ENCODE results near the gene POTEH. TPM values are rescaled to one million over a fixed set of nuclear protein-coding genes. Genes with fewer than 3 reads are reported as not detected.
"Not testable (repeated sequence)": the region's sequence is repeated elsewhere in the genome, so short reads cannot be mapped to it uniquely, and the experiment has no call there.

Gene POTEH
- total and polyA plus RNA-seq, 10 of the 15 experiments (the other 5 are each of a cell fraction or from before 2014, with no cell fraction given): 0.05 to 1.9 (median 0.56) TPM; not detected in 3

GRCh38 chr22:15688090-15688489 is 1.7 kb upstream of the POTEH start:
- BruUV-seq (replicated peaks); H3K4me3 ChIP-seq; H3K9ac ChIP-seq (ENCODE audit: control insufficient read depth, insufficient read depth, low read length); POLR2A ChIA-PET; H3K27me3 ChIP-seq (replicated peaks in 1 of 2; ENCODE audit: control insufficient read depth in 2 of 2, insufficient read depth in 2 of 2, low read length in 1 of 2); ATAC-seq; FAIRE-seq; CTCF ChIA-PET; in situ Hi-C loops (cut with MboI); H3K36me3 ChIP-seq (ENCODE audit: control insufficient read depth in 2 of 2, insufficient read depth in 2 of 2, low read length in 1 of 2); DNase-seq (ENCODE audit: low read depth, low spot score); RAD21 ChIA-PET (ENCODE audit: unreplicated experiment); H3K4me1 ChIP-seq (ENCODE audit: control insufficient read depth, insufficient read depth, low read length); intact Hi-C loops (cut with micrococcal nuclease; ENCODE audit: unreplicated experiment); H3K79me2 ChIP-seq (ENCODE audit: control insufficient read depth, insufficient read depth, low read length); H4K20me1 ChIP-seq (ENCODE audit: control insufficient read depth, insufficient read depth); H3K4me2 ChIP-seq (ENCODE audit: control insufficient read depth, insufficient read depth); H3K9me3 ChIP-seq (replicated peaks; ENCODE audit: control insufficient read depth, insufficient read depth, low read length); H2AFZ ChIP-seq (ENCODE audit: control insufficient read depth, low read depth, low read length); H3K27ac ChIP-seq (ENCODE audit: control insufficient read depth, insufficient read depth); SMC1A ChIA-PET (ENCODE audit: uncharacterized antibody, unreplicated experiment): not testable (repeated sequence)
- WGBS (ENCODE audit: insufficient coverage, insufficient replicate concordance, low lambda C conversion rate, missing lambda C conversion rate): 56% methylated on average over 2 of the region's 2 CpGs

GRCh38 chr22:15689012-15689748 is 646 bp upstream of the POTEH start:
- POLR2A ChIA-PET; H3K79me2 ChIP-seq (ENCODE audit: control insufficient read depth, insufficient read depth, low read length); H3K27me3 ChIP-seq (replicated peaks in 1 of 2; ENCODE audit: control insufficient read depth in 2 of 2, insufficient read depth in 2 of 2, low read length in 1 of 2); CTCF ChIA-PET; in situ Hi-C loops (cut with MboI); H4K20me1 ChIP-seq (ENCODE audit: control insufficient read depth, insufficient read depth); ATAC-seq; RAD21 ChIA-PET (ENCODE audit: unreplicated experiment); H3K9me3 ChIP-seq (replicated peaks; ENCODE audit: control insufficient read depth, insufficient read depth, low read length); H3K4me2 ChIP-seq (ENCODE audit: control insufficient read depth, insufficient read depth); DNase-seq (ENCODE audit: low read depth, low spot score); FAIRE-seq; intact Hi-C loops (cut with micrococcal nuclease; ENCODE audit: unreplicated experiment); SMC1A ChIA-PET (ENCODE audit: uncharacterized antibody, unreplicated experiment); H2AFZ ChIP-seq (ENCODE audit: control insufficient read depth, low read depth, low read length); H3K4me3 ChIP-seq; H3K27ac ChIP-seq (ENCODE audit: control insufficient read depth, insufficient read depth); BruUV-seq (replicated peaks); H3K36me3 ChIP-seq (ENCODE audit: control insufficient read depth in 2 of 2, insufficient read depth in 2 of 2, low read length in 1 of 2); H3K4me1 ChIP-seq (ENCODE audit: control insufficient read depth, insufficient read depth, low read length); H3K9ac ChIP-seq (ENCODE audit: control insufficient read depth, insufficient read depth, low read length): not testable (repeated sequence)
- 88% methylated on average over 42 of the region's 77 CpGs for WGBS (ENCODE audit: insufficient coverage, insufficient replicate concordance, low lambda C conversion rate, missing lambda C conversion rate)

DNA sequence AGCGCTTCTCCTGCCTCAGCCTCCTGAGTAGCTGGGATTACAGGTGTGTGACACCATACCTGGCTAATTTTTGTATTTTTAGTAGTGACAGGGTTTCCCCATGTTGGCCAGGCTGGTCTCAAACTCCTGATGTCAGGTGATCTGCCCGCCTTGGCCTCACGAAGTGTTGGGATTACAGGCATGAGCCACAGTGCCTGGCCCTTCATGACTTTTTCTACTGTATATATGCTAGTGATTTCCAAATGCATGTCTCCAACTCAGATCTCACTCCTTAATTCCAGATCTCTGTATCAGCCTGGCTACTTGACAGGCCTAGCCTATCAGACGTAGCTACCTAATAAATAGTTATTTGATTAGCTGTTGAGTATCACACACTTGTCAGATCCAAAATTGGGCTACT is 23.8 kb downstream of the POTEH start:
- BruUV-seq (replicated peaks); H4K20me1 ChIP-seq (ENCODE audit: control insufficient read depth, insufficient read depth); POLR2A ChIA-PET; ATAC-seq; CTCF ChIA-PET; H3K36me3 ChIP-seq (ENCODE audit: control insufficient read depth in 2 of 2, insufficient read depth in 2 of 2, low read length in 1 of 2); FAIRE-seq; H3K4me2 ChIP-seq (ENCODE audit: control insufficient read depth, insufficient read depth); H3K9me3 ChIP-seq (replicated peaks; ENCODE audit: control insufficient read depth, insufficient read depth, low read length); DNase-seq (ENCODE audit: low read depth, low spot score); in situ Hi-C loops (cut with MboI); H3K79me2 ChIP-seq (ENCODE audit: control insufficient read depth, insufficient read depth, low read length); H3K27ac ChIP-seq (ENCODE audit: control insufficient read depth, insufficient read depth); H3K9ac ChIP-seq (ENCODE audit: control insufficient read depth, insufficient read depth, low read length); H2AFZ ChIP-seq (ENCODE audit: control insufficient read depth, low read depth, low read length); H3K4me3 ChIP-seq; intact Hi-C loops (cut with micrococcal nuclease; ENCODE audit: unreplicated experiment); H3K27me3 ChIP-seq (replicated peaks in 1 of 2; ENCODE audit: control insufficient read depth in 2 of 2, insufficient read depth in 2 of 2, low read length in 1 of 2); SMC1A ChIA-PET (ENCODE audit: uncharacterized antibody, unreplicated experiment); H3K4me1 ChIP-seq (ENCODE audit: control insufficient read depth, insufficient read depth, low read length); RAD21 ChIA-PET (ENCODE audit: unreplicated experiment): not testable (repeated sequence)
- 64% methylated on average over 2 of the region's 4 CpGs for WGBS (ENCODE audit: insufficient coverage, insufficient replicate concordance, low lambda C conversion rate, missing lambda C conversion rate)

- H3K79me2 ChIP-seq (ENCODE audit: control insufficient read depth, insufficient read depth, low read length); ATAC-seq; POLR2A ChIA-PET; H2AFZ ChIP-seq (ENCODE audit: control insufficient read depth, low read depth, low read length); in situ Hi-C loops (cut with MboI); H4K20me1 ChIP-seq (ENCODE audit: control insufficient read depth, insufficient read depth); H3K36me3 ChIP-seq (ENCODE audit: control insufficient read depth in 2 of 2, insufficient read depth in 2 of 2, low read length in 1 of 2); H3K4me2 ChIP-seq (ENCODE audit: control insufficient read depth, insufficient read depth); H3K27me3 ChIP-seq (replicated peaks in 1 of 2; ENCODE audit: control insufficient read depth in 2 of 2, insufficient read depth in 2 of 2, low read length in 1 of 2); DNase-seq (ENCODE audit: low read depth, low spot score); RAD21 ChIA-PET (ENCODE audit: unreplicated experiment); SMC1A ChIA-PET (ENCODE audit: uncharacterized antibody, unreplicated experiment); H3K27ac ChIP-seq (ENCODE audit: control insufficient read depth, insufficient read depth); intact Hi-C loops (cut with micrococcal nuclease; ENCODE audit: unreplicated experiment); FAIRE-seq; CTCF ChIA-PET; BruUV-seq (replicated peaks); H3K4me3 ChIP-seq; H3K9me3 ChIP-seq (replicated peaks; ENCODE audit: control insufficient read depth, insufficient read depth, low read length); H3K9ac ChIP-seq (ENCODE audit: control insufficient read depth, insufficient read depth, low read length); H3K4me1 ChIP-seq (ENCODE audit: control insufficient read depth, insufficient read depth, low read length): not testable (repeated sequence)
- 0% methylated on average over 2 of the region's 2 CpGs for WGBS (ENCODE audit: insufficient coverage, insufficient replicate concordance, low lambda C conversion rate, missing lambda C conversion rate)
Observed at GRCh38 chr22:15714125-15714524, 24.3 kb downstream of the POTEH start.

Measured in GM12878 (cell line).